Retinal pigment epithelial cell (primary cell): ENCODE measurements around the gene EMC9.

Experiments used
- DNase-seq: peaks from one replicate; pipeline ENCODE4 v3.0.0-alpha.2; 2010; ENCODE audit warnings: low read depth
- H3K4me3 ChIP-seq: 2 replicates; pipeline ENCODE4 v1.5.1; 2011; ENCODE audit warnings: mild to moderate bottlenecking, low read length, control low read depth, moderate library complexity
- TF ChIP-seq, protein P1 (sequence below): conservative IDR thresholded peaks from 2 replicates; pipeline ENCODE4 v1.5.1; 2011; ENCODE audit warnings: low read depth, low read length, control low read depth, inconsistent platforms

EMC9 gene

DNA sequence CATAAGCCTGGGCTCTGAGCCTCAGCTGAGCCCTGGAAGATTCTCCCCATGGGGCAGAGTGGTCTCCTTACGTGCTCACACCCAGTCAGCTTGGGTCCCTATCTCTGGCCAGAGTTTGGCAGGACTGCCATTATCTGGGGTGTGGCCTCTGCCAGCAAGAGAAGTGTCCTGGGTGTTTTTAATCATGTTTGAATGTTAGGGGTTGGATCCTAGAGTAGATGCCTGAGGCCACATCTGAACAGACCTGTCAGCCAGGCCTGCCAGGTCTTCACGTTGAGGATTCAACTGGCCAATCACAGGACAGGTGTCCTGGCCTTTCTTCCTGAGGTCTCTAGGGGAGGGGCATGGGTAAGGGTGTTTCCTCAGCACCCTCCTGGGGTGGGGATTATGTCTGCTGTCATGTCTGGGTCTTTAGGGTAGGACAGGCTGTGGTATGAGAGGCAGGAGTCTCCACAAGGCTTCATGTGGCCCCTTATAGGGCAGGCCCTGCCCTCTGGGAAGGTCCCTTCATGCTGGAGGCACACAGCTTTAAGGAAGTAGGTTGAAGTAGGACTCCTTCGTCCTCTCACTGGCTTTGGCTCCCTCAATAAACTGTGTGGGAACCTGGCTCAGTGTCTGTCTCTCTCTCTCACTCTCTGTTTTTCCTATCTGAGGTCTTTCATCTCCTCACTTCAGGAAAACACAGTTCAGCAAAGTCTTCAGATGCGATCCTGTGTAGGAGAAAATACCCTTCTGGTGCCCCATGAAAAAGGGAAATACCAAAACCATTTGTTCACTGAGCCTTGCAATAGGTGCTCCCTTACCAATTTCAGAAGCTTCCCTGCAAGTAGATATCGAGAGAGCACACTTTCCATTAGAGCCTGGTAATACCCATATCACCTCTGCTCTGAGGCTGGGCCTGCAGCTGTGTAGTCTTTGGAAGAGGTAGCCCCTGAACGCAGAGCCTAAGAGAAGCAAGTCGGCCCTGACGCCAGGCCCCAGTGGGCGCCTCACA, 17.7 kb downstream of the EMC9 start:
- H3K4me3 ChIP-seq, result no peak overlapping the region
- TF ChIP-seq, protein P1, sequence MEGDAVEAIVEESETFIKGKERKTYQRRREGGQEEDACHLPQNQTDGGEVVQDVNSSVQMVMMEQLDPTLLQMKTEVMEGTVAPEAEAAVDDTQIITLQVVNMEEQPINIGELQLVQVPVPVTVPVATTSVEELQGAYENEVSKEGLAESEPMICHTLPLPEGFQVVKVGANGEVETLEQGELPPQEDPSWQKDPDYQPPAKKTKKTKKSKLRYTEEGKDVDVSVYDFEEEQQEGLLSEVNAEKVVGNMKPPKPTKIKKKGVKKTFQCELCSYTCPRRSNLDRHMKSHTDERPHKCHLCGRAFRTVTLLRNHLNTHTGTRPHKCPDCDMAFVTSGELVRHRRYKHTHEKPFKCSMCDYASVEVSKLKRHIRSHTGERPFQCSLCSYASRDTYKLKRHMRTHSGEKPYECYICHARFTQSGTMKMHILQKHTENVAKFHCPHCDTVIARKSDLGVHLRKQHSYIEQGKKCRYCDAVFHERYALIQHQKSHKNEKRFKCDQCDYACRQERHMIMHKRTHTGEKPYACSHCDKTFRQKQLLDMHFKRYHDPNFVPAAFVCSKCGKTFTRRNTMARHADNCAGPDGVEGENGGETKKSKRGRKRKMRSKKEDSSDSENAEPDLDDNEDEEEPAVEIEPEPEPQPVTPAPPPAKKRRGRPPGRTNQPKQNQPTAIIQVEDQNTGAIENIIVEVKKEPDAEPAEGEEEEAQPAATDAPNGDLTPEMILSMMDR, result no peak
- DNase-seq, result no peak

DNA sequence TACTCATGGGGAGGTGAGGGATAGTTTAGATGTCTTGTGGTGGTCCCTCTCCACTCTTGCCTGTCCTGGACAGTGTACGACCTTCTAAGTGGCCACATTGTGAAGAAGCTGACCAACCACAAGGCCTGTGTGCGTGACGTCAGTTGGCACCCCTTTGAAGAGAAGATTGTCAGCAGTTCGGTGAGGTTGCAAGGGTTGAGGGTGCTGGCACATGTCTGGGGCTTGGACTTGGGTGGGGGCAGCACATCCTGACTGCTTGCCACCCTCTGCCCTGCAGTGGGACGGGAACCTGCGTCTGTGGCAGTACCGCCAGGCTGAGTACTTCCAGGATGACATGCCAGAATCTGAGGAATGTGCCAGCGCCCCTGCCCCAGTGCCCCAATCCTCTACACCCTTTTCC, 18.5 kb downstream of the EMC9 start:
- no peak overlapping the region for H3K4me3 ChIP-seq
- DNase-seq, result no peak
- TF ChIP-seq, protein P1, result no peak

DNA sequence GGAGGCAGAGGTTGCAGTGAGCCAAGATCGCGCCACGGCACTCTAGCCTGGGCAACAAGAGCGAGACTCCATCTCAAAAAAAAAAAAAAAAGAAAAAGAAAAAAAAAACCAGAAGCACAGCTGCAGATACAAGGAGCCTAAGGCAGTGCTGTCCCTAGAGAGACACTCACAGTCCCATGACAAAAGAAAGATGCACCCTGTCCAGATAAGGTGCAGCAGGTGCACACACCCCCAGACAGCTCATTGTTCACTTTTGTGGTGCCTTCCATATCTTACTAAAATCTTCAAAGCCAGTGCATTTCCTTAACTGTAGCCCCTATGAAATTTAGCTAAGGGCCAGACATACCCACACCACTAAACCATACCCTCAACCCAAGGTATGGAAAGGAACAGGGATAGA, 19.0 kb downstream of the EMC9 start:
- DNase-seq, result no peak
- TF ChIP-seq, protein P1, result no peak
- no peak overlapping the region for H3K4me3 ChIP-seq

DNA sequence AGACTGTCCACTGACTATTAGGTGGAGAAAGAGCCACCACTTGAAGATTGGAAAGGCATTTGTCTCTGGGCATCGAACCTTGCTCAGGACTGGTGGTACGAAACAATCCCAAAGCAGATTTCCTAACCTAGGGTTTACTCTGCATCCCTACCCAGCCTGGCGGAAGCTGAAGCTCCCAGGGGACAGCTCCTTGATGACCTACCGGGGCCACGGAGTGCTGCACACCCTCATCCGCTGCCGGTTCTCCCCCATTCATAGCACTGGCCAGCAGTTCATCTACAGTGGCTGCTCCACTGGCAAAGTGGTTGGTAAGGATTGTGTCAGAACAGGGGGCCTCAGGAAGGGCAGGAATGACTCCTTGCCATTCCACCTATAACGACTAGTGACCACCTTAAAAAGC, 20.2 kb downstream of the EMC9 start:
- TF ChIP-seq, protein P1, result no peak
- no peak overlapping the region for H3K4me3 ChIP-seq

DNA sequence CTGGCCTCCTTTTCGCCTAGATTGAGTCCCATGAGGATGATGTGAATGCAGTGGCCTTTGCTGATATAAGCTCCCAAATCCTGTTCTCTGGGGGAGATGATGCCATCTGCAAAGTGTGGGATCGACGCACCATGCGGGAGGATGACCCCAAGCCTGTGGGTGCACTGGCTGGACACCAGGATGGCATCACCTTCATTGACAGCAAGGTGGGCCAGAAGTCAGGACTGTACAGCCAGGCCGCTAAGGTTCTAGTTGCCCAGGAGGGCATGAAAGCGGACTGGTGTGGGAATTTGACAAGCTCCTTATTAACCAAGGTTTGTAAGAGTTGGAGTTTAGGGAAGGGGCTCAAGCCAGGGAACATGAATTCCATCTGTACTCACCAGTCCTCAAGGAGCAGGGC, 21.7 kb downstream of the EMC9 start:
- no peak for DNase-seq
- TF ChIP-seq, protein P1, result no peak
- no peak overlapping the region for H3K4me3 ChIP-seq

More for the DNA sequence above, 20.2 kb downstream of the EMC9 start:
- DNase-seq, result no peak

DNA sequence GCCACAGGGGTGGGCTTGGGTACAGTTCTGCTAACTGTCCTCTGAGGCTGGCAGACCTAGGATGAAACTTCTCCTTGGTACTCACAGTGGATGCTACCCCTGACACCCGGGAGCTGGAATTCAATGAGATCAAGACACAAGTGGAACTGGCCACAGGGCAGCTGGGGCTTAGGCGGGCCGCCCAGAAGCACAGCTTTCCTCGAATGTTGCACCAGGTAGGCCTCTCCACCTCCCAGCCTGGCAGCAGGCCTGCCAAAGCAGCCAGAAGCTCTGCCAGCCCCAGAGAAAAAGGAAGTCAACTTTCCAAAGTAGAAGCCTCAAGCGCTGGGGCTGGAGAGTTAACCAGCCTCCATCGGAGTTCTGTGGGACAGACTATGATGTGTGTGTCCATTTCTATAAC, 24.2 kb downstream of the EMC9 start:
- no peak overlapping the region for H3K4me3 ChIP-seq
- no peak for DNase-seq
- TF ChIP-seq, protein P1, result no peak
